ENCODE measurements around the gene ACTR1B. TPM values are rescaled to one million over a fixed set of nuclear protein-coding genes. Genes with fewer than 3 reads are reported as not detected.

Gene ACTR1B
- total and polyA plus RNA-seq, 2 experiments from 2014 or later = 53.4 to 65.8 TPM

- Histone ChIP-seq H3F3A (ENCODE audit: insufficient read depth) (peaks cover 32% of the 10 kb centered on the region), H3K27me3 (replicated peaks; ENCODE audit: insufficient read depth) (no peaks in the 10 kb centered on the region), H3K4me2 (ENCODE audit: unreplicated experiment) (no peak overlapping the region), H4K20me1 (ENCODE audit: insufficient read depth) (no peaks in the 10 kb centered on the region), H2AFZ (no peak overlapping the region), H3K9ac (no peak overlapping the region), H3K27ac (no peak overlapping the region), H3K36me3 (ENCODE audit: low read depth) (peaks cover 16% of the 10 kb centered on the region; the same call in 1 of the 2 replicates), H3K4me1 (ENCODE audit: insufficient read depth) (no peaks in the 10 kb centered on the region), H3K4me3 (no peak overlapping the region), H3K9me3 (ENCODE audit: low read depth) (no peaks in the 10 kb centered on the region), H3K79me2 (ENCODE audit: insufficient read depth) (peaks cover 5% of the 10 kb centered on the region; the same call in 1 of the 2 replicates), H3K9me2 (ENCODE audit: insufficient read depth) (no peaks in the 10 kb centered on the region)
- TF ChIP-seq EZH2 (IDR thresholded peaks at IDR 0.05; ENCODE audit: insufficient read depth, poor library complexity, severe bottlenecking) (no peak), EZH2phosphoT487 (IDR thresholded peaks at IDR 0.05; ENCODE audit: insufficient read depth, low read depth) (no peak)
- in situ Hi-C loops (cut with MboI) = no loop called here
- WGBS, 2 experiments (ENCODE audit: low coverage in 1 of 2, low lambda C conversion rate in 2 of 2, missing lambda C conversion rate in 2 of 2) = 94 to 100% methylated on average over 1 of the region's 1 CpG
- no peak for DNase-seq
These were observed 10.0 kb downstream of the ACTR1B start for GRCh38 chr2:97653874-97654273.

- Histone ChIP-seq H3K9me2 (ENCODE audit: insufficient read depth) (no peaks in the 10 kb centered on the region), H3K27ac (no peak overlapping the region), H3K9ac (no peak overlapping the region), H3K36me3 (ENCODE audit: low read depth) (peaks cover 17% of the 10 kb centered on the region; the same call in 1 of the 2 replicates), H3K4me3 (no peak overlapping the region), H3K4me1 (ENCODE audit: insufficient read depth) (no peaks in the 10 kb centered on the region), H4K20me1 (ENCODE audit: insufficient read depth) (no peaks in the 10 kb centered on the region), H3K4me2 (ENCODE audit: unreplicated experiment) (no peak overlapping the region), H3K79me2 (ENCODE audit: insufficient read depth) (0 out of 2 replicates have a peak, but pooled peaks cover under 1% of the 10 kb centered on the region), H2AFZ (no peak overlapping the region), H3F3A (ENCODE audit: insufficient read depth) (peaks cover 33% of the 10 kb centered on the region), H3K9me3 (ENCODE audit: low read depth) (no peaks in the 10 kb centered on the region), H3K27me3 (replicated peaks; ENCODE audit: insufficient read depth) (no peaks in the 10 kb centered on the region)
- TF ChIP-seq EZH2phosphoT487 (IDR thresholded peaks at IDR 0.05; ENCODE audit: insufficient read depth, low read depth) (no peak), EZH2 (IDR thresholded peaks at IDR 0.05; ENCODE audit: insufficient read depth, poor library complexity, severe bottlenecking) (no peak)
- 89 to 96% methylated on average over 2 of the region's 2 CpGs for WGBS, 2 experiments (ENCODE audit: low coverage in 1 of 2, low lambda C conversion rate in 2 of 2, missing lambda C conversion rate in 2 of 2)
- no peak for DNase-seq
- in situ Hi-C loops (cut with MboI) = no loop called here
These were observed 10.4 kb downstream of the ACTR1B start for GRCh38 chr2:97653473-97653872.

DNA sequence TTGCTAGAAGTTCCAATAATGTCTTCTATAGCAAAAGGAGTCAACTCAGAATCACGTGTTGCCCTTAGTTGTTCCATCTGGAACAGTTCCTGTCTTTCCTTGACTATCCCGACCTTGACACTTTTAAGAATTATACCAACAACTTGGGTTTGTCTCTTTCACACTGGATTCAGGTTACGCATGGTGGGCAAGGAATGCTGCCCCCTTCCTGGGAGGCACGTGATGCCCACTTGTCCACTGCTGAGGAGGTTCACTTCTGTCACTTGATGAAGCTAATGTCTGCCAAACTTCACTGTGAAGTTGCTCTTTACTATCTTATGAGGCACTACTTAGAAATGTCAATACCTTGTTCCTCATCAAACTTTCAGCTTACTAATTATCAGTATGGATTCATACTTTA is 12.7 kb downstream of the ACTR1B start:
- Histone ChIP-seq H4K20me1 (ENCODE audit: insufficient read depth) (no peaks in the 10 kb centered on the region), H3K27ac (no peak overlapping the region), H3K36me3 (ENCODE audit: low read depth) (peaks cover 31% of the 10 kb centered on the region), H3K79me2 (ENCODE audit: insufficient read depth) (peaks cover 17% of the 10 kb centered on the region), H3F3A (ENCODE audit: insufficient read depth) (peaks cover 39% of the 10 kb centered on the region), H2AFZ (no peak overlapping the region), H3K4me3 (no peak overlapping the region), H3K27me3 (replicated peaks; ENCODE audit: insufficient read depth) (no peaks in the 10 kb centered on the region), H3K9ac (no peak overlapping the region), H3K9me2 (ENCODE audit: insufficient read depth) (no peaks in the 10 kb centered on the region), H3K9me3 (ENCODE audit: low read depth) (no peaks in the 10 kb centered on the region), H3K4me1 (ENCODE audit: insufficient read depth) (peaks cover 6% of the 10 kb centered on the region; the same call in 1 of the 2 replicates), H3K4me2 (ENCODE audit: unreplicated experiment) (no peak overlapping the region)
- in situ Hi-C loops (cut with MboI) = no loop called here
- TF ChIP-seq EZH2phosphoT487 (IDR thresholded peaks at IDR 0.05; ENCODE audit: insufficient read depth, low read depth) (no peak), EZH2 (IDR thresholded peaks at IDR 0.05; ENCODE audit: insufficient read depth, poor library complexity, severe bottlenecking) (no peak)
- DNase-seq = no peak
- WGBS, 2 experiments (ENCODE audit: low coverage in 1 of 2, low lambda C conversion rate in 2 of 2, missing lambda C conversion rate in 2 of 2) = 60 to 61% methylated on average over 4 of the region's 4 CpGs

GRCh38 chr2:97646977-97647376 is 16.9 kb downstream of the ACTR1B start:
- no peaks in the 10 kb centered on the region for H3K9me2 ChIP-seq (ENCODE audit: insufficient read depth)
- peak overlapping the region; percentile 94 for H3K9ac ChIP-seq
- H2AFZ ChIP-seq = peak overlapping the region; percentile 89; the same call in 1 of the 2 replicates
- in situ Hi-C loops (cut with MboI) = no loop called here
- peaks cover 19% of the 10 kb centered on the region for H3K36me3 ChIP-seq (ENCODE audit: low read depth)
- WGBS, 2 experiments (ENCODE audit: low coverage in 1 of 2, low lambda C conversion rate in 2 of 2, missing lambda C conversion rate in 2 of 2) = 88 to 90% methylated on average over 4 of the region's 4 CpGs
- H3K79me2 ChIP-seq (ENCODE audit: insufficient read depth) = peaks cover 19% of the 10 kb centered on the region
- H3K27me3 ChIP-seq (replicated peaks; ENCODE audit: insufficient read depth) = no peaks in the 10 kb centered on the region
- H3K27ac ChIP-seq = no peak overlapping the region
- H3K4me2 ChIP-seq (ENCODE audit: unreplicated experiment) = peak overlapping the region; percentile 94
- DNase-seq = no peak
- H3K4me1 ChIP-seq (ENCODE audit: insufficient read depth) = peaks cover 11% of the 10 kb centered on the region; the same call in 1 of the 2 replicates
- peaks cover 30% of the 10 kb centered on the region for H3F3A ChIP-seq (ENCODE audit: insufficient read depth)
- no peaks in the 10 kb centered on the region for H4K20me1 ChIP-seq (ENCODE audit: insufficient read depth)
- no peaks in the 10 kb centered on the region for H3K9me3 ChIP-seq (ENCODE audit: low read depth)
- TF ChIP-seq EZH2phosphoT487 (IDR thresholded peaks at IDR 0.05; ENCODE audit: insufficient read depth, low read depth) (no peak), EZH2 (IDR thresholded peaks at IDR 0.05; ENCODE audit: insufficient read depth, poor library complexity, severe bottlenecking) (no peak)
- H3K4me3 ChIP-seq = peak overlapping the region; percentile 98
